Measurements from ENCODE around the gene FSD2. TPM values are rescaled to one million over a fixed set of nuclear protein-coding genes. Genes with fewer than 3 reads are reported as not detected.

Gene FSD2
- total RNA-seq, 4 donors from 2014 or later = not detected

GRCh38 chr15:82850731-82851130 lies 44.9 kb upstream of the FSD2 start:
- intact Hi-C loops (cut with DNase I) = loop anchor here (5.0 kb wide), 1 partner anchor 152 kb away; no protein-coding TSS in a partner anchor
- Histone ChIP-seq H3K4me1 (peaks cover 0 to 22% (median 7%) of the 10 kb centered on the region in 3 donors), H3K27me3 (no peaks in the 10 kb centered on the region), H3K27ac (no peak overlapping the region), H3K36me3 (peaks cover 0 to 16% (median 0%) of the 10 kb centered on the region in 3 donors), H3K4me3 (no peak overlapping the region), H3K9me3 (no peaks in the 10 kb centered on the region)
- WGBS, 2 donors = 30 to 50% methylated on average over 4 of the region's 7 CpGs
- TF ChIP-seq CTCF (IDR thresholded peaks at IDR 0.05) = no peak
- TF ChIP-seq POLR2A (IDR thresholded peaks at IDR 0.05) = no peak
- no peak for DNase-seq

- no peaks in the 10 kb centered on the region for H3K9me3 ChIP-seq
- H3K27me3 ChIP-seq = no peaks in the 10 kb centered on the region
- H3K4me1 ChIP-seq = peaks cover 0 to 22% (median 7%) of the 10 kb centered on the region in 3 donors
- no peak for TF ChIP-seq POLR2A (IDR thresholded peaks at IDR 0.05)
- peak; percentile 18 to 87 (median 68) for TF ChIP-seq CTCF (IDR thresholded peaks at IDR 0.05)
- H3K27ac ChIP-seq = peak overlapping the region in 3 of 4 donors; percentile 11 to 39 (median 24)
- 15 to 22% methylated on average over 7 to 18 of the region's 23 CpGs for WGBS, 2 donors
- H3K4me3 ChIP-seq = peak overlapping the region in 1 of 4 donors; percentile 41
- intact Hi-C loops (cut with DNase I) = loop anchor here (5.0 kb wide), 1 partner anchor 152 kb away; no protein-coding TSS in a partner anchor
- DNase-seq = no peak
- peaks cover 0 to 16% (median 0%) of the 10 kb centered on the region in 3 donors for H3K36me3 ChIP-seq
Observed at GRCh38 chr15:82849556-82850512, 44.0 kb upstream of the FSD2 start.

GRCh38 chr15:82848241-82848993 lies 42.5 kb upstream of the FSD2 start:
- DNase-seq = no peak
- Histone ChIP-seq H3K27me3 (no peaks in the 10 kb centered on the region), H3K4me1 (peaks cover 0 to 27% (median 7%) of the 10 kb centered on the region in 3 donors), H3K27ac (no peak overlapping the region), H3K9me3 (no peaks in the 10 kb centered on the region), H3K36me3 (peaks cover 0 to 7% (median 0%) of the 10 kb centered on the region in 3 donors), H3K4me3 (no peak overlapping the region)
- intact Hi-C loops (cut with DNase I) = no loop called here
- whole genome bisulfite sequencing, 2 donors = 68 to 86% methylated on average over 5 to 8 of the region's 9 CpGs
- TF ChIP-seq CTCF (IDR thresholded peaks at IDR 0.05) (no peak), POLR2A (IDR thresholded peaks at IDR 0.05) (no peak)

GRCh38 chr15:82847703-82848102 lies 41.8 kb upstream of the FSD2 start:
- H3K9me3 ChIP-seq = no peaks in the 10 kb centered on the region
- no peak overlapping the region for H3K27ac ChIP-seq
- intact Hi-C loops (cut with DNase I) = no loop called here
- no peaks in the 10 kb centered on the region for H3K27me3 ChIP-seq
- WGBS, 2 donors = 58 to 90% methylated on average over 2 to 8 of the region's 8 CpGs
- DNase-seq = no peak
- no peak for TF ChIP-seq CTCF (IDR thresholded peaks at IDR 0.05)
- no peak for TF ChIP-seq POLR2A (IDR thresholded peaks at IDR 0.05)
- H3K4me1 ChIP-seq = peaks cover 0 to 27% (median 7%) of the 10 kb centered on the region in 3 donors
- no peak overlapping the region for H3K4me3 ChIP-seq
- peaks cover 0 to 7% (median 0%) of the 10 kb centered on the region in 3 donors for H3K36me3 ChIP-seq

Data from esophagus squamous epithelium (tissue), 5 donors.